ENCODE results near the gene LMX1B.

LMX1B gene

GRCh38 chr9:126696401-126697145 is 82.8 kb downstream of the LMX1B start:
- no peak for DNase-seq
- TF ChIP-seq POLR2A (IDR thresholded peaks at IDR 0.05; ENCODE audit: low read length) (no peak), GATA1 (IDR thresholded peaks at IDR 0.05; ENCODE audit: low read depth, low read length) (no peak)

DNA sequence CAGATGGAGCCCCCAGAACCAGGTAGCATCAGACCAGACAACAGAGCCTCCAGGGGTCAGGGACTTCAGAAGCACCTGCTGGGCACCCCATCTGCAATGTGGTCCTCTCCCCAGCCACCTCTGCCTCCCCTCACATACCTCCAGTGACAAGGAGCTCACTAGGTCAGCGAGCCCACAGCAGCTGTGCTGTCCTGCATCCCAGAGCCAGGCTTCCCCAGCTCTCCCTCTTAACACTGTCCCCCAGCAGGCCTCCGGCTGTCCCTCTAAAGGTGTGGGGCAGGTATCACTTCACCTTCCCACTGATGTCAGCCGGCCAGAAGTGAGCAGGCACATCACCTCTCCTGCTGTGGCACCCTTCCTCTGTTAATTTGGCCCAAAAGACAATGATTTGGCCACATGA is 83.6 kb downstream of the LMX1B start:
- TF ChIP-seq POLR2A (IDR thresholded peaks at IDR 0.05; ENCODE audit: low read length) (no peak), GATA1 (IDR thresholded peaks at IDR 0.05; ENCODE audit: low read depth, low read length) (no peak)
- DNase-seq = no peak

DNA sequence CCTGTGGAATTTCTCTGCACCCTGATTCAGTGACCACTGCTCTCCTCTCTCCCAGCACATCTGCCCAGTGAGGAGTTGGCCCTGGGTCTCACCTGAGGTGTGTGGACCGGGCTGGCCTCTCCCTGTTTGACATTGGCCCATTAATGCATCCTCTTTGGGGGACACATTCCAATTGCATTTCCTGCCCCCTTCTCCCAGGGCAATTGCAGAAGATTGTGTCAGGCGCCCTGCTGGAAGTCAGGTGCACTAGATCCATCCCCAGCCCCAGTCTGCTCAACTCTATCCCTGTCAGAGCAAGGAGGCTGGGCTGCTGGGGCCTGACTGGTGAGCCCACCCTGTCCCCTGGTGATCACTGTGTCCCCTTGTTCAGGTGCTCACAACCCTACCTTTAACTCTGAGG is 84.5 kb downstream of the LMX1B start:
- TF ChIP-seq GATA1 (IDR thresholded peaks at IDR 0.05; ENCODE audit: low read depth, low read length) (no peak), POLR2A (IDR thresholded peaks at IDR 0.05; ENCODE audit: low read length) (no peak)

GRCh38 chr9:126698756-126699155 is 85.0 kb downstream of the LMX1B start:
- TF ChIP-seq POLR2A (IDR thresholded peaks at IDR 0.05; ENCODE audit: low read length) (no peak), GATA1 (IDR thresholded peaks at IDR 0.05; ENCODE audit: low read depth, low read length) (no peak)
- DNase-seq = no peak

More for the DNA sequence above, 84.5 kb downstream of the LMX1B start:
- DNase-seq = no peak

DNA sequence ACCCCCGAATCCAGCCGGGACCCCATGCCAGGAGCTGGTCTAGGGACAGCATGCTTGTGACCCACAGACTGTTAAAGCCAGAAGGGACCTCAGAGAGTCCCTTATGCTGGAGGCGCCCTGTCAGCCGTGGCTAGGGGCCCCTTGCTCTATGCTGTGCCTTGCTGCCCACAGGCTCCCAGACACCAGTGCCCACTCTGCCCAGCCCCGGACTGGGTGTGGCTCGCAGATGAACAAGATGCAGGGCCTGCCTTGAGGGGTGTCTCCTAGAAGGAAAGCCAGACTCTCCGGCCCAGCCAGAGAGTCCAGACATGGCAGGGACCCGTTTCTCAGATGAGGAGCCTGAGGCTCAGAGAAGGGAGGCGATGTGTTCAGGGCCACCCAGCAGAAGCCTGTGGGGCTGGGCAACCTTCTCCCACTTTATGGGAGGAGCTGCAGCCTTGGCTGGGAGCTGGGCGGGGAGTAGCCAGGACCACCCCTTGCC is 85.7 kb downstream of the LMX1B start:
- TF ChIP-seq POLR2A (IDR thresholded peaks at IDR 0.05; ENCODE audit: low read length) = no peak
- TF ChIP-seq GATA1 (IDR thresholded peaks at IDR 0.05; ENCODE audit: low read depth, low read length) = no peak
- DNase-seq = no peak

GRCh38 chr9:126700296-126700695 is 86.6 kb downstream of the LMX1B start:
- TF ChIP-seq GATA1 (IDR thresholded peaks at IDR 0.05; ENCODE audit: low read depth, low read length) = no peak
- no peak for TF ChIP-seq POLR2A (IDR thresholded peaks at IDR 0.05; ENCODE audit: low read length)
- no peak for DNase-seq

GRCh38 chr9:126700903-126701812 is 87.4 kb downstream of the LMX1B start:
- no peak for DNase-seq
- TF ChIP-seq POLR2A (IDR thresholded peaks at IDR 0.05; ENCODE audit: low read length) (no peak), GATA1 (IDR thresholded peaks at IDR 0.05; ENCODE audit: low read depth, low read length) (no peak)

DNA sequence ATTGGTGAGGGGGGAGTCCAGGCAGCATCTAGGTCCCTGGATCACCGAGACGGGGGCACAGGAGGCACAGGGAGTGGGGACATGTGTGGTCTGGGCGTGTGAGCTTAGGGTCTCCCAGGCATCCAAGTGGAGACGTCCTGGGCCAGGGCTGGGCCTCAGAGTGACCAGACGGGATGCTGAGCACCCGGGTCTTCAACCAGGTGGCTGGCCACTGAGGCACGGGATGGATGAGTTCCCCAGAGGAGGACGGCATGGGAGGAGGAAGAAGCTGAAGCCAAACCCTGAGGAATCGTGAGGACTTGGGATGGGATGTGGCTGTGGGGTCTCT is 88.0 kb downstream of the LMX1B start:
- DNase-seq = no peak

GRCh38 chr9:126702151-126703001 is 88.6 kb downstream of the LMX1B start:
- DNase-seq = peak in 1 of 2 experiments; percentile 25
- TF ChIP-seq POLR2A (IDR thresholded peaks at IDR 0.05; ENCODE audit: low read length) = no peak
- TF ChIP-seq GATA1 (IDR thresholded peaks at IDR 0.05; ENCODE audit: low read depth, low read length) = no peak

More for the DNA sequence above, 88.0 kb downstream of the LMX1B start:
- TF ChIP-seq GATA1 (IDR thresholded peaks at IDR 0.05; ENCODE audit: low read depth, low read length) (no peak), POLR2A (IDR thresholded peaks at IDR 0.05; ENCODE audit: low read length) (no peak)

DNA sequence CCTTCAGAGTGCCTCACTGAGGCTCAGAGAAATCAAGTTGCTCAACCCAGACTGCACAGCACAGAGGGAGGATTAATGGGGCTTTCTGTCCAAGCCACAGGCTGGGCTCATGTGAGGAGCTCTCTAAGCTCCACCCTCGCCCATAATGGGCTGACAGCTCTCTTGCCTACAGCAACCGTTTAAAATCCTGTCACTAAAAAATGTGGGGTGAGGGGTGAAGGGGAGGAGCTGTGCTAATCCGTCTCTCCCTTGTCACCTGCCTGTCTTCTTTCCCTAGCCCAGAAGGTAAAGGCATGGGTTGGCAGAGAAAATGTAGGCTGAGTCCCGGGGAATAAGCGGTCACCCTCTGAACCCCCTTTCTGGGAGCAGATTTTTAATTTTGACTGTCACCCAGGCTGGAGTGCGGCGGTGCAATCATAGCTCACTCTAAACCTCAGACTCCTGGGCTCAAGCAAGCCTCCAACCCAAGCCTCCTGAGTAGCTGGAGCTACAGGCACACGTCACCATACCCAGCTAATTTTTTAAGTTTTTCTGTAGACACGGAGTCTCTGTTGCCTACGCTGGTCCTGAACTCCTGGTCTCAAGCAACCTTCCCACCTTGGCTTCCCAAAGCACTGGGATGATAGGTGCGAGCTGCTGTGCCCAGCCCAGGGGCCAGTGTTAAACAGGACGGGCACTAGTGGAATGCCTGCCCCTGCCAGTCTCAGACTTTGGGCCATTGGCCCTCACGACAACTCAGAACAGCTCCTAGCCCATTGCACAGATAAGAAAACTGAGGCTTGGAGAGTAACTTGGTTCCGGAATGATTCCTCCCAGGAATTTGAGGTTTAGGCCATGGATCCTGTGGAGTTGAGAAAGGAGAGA is 89.5 kb downstream of the LMX1B start:
- no peak for TF ChIP-seq POLR2A (IDR thresholded peaks at IDR 0.05; ENCODE audit: low read length)
- no peak for TF ChIP-seq GATA1 (IDR thresholded peaks at IDR 0.05; ENCODE audit: low read depth, low read length)
- DNase-seq = no peak

- TF ChIP-seq GATA1 (IDR thresholded peaks at IDR 0.05; ENCODE audit: low read depth, low read length) (no peak), POLR2A (IDR thresholded peaks at IDR 0.05; ENCODE audit: low read length) (no peak)
- no peak for DNase-seq
These were observed 90.1 kb downstream of the LMX1B start for GRCh38 chr9:126703866-126704156.

GRCh38 chr9:126704157-126704891 is 90.6 kb downstream of the LMX1B start:
- TF ChIP-seq GATA1 (IDR thresholded peaks at IDR 0.05; ENCODE audit: low read depth, low read length) = no peak
- TF ChIP-seq POLR2A (IDR thresholded peaks at IDR 0.05; ENCODE audit: low read length) = no peak
- DNase-seq = no peak

Data from erythroblast (primary cell).